Kidney glomerular epithelial cell (primary cell): ENCODE data around the gene MXI1.
A peak's percentile ranks its signal among the peaks of the same experiment; 100 is the strongest.

ENCODE experiments used
- DNase-seq: peaks from one replicate; lab custom pipeline; 2025; lab: John Stamatoyannopoulos, UW

The MXI1 gene

GRCh38 chr10:110216240-110216639, 8.8 kb downstream of the MXI1 start:
- DNase-seq = no peak

GRCh38 chr10:110216942-110217661, 9.7 kb downstream of the MXI1 start:
- no peak for DNase-seq

- no peak for DNase-seq
These were observed 10.2 kb downstream of the MXI1 start for GRCh38 chr10:110217662-110218008.

GRCh38 chr10:110218632-110219031, 11.2 kb downstream of the MXI1 start:
- no peak for DNase-seq

GRCh38 chr10:110219884-110220283, 12.5 kb downstream of the MXI1 start:
- DNase-seq = no peak

- DNase-seq = no peak
These were observed 13.0 kb downstream of the MXI1 start for GRCh38 chr10:110220398-110220797.

GRCh38 chr10:110221044-110221720, 13.8 kb downstream of the MXI1 start:
- no peak for DNase-seq

- peak; percentile 81 for DNase-seq
These were observed 14.4 kb downstream of the MXI1 start for GRCh38 chr10:110221721-110222261.

GRCh38 chr10:110222641-110223297, 15.4 kb downstream of the MXI1 start:
- no peak for DNase-seq

- DNase-seq = no peak
These were observed 16.0 kb downstream of the MXI1 start for GRCh38 chr10:110223298-110223925.

- DNase-seq = no peak
These were observed 17.6 kb downstream of the MXI1 start for GRCh38 chr10:110224992-110225391.

- no peak for DNase-seq
These were observed 18.0 kb downstream of the MXI1 start for GRCh38 chr10:110225441-110225755.

GRCh38 chr10:110225756-110226542, 18.5 kb downstream of the MXI1 start:
- peak; percentile 94 for DNase-seq

- peak; percentile 58 for DNase-seq
These were observed 19.1 kb downstream of the MXI1 start for GRCh38 chr10:110226543-110226925.

GRCh38 chr10:110226926-110227641, 19.7 kb downstream of the MXI1 start:
- peak; percentile 55 for DNase-seq

GRCh38 chr10:110228066-110228465, 20.7 kb downstream of the MXI1 start:
- DNase-seq = no peak

GRCh38 chr10:110229155-110229554, 21.8 kb downstream of the MXI1 start:
- DNase-seq = no peak

GRCh38 chr10:110233846-110234245, 26.4 kb downstream of the MXI1 start:
- DNase-seq = no peak

GRCh38 chr10:110237894-110238480, 30.6 kb downstream of the MXI1 start:
- DNase-seq = no peak

- no peak for DNase-seq
These were observed 32.5 kb downstream of the MXI1 start for GRCh38 chr10:110239892-110240291.

- no peak for DNase-seq
These were observed 34.0 kb downstream of the MXI1 start for GRCh38 chr10:110241407-110241806.
